ENCODE data around the gene ZFYVE21.
A peak's percentile ranks its signal among the peaks of the same experiment; 100 is the strongest.

ZFYVE21 gene

GRCh38 chr14:103737432-103738045, 21.9 kb downstream of the ZFYVE21 start:
- DNase-seq (ENCODE audit: low spot score) = no peak

- DNase-seq (ENCODE audit: low spot score) = no peak
Observed at GRCh38 chr14:103738166-103738565, 22.6 kb downstream of the ZFYVE21 start.

GRCh38 chr14:103738701-103739451, 23.3 kb downstream of the ZFYVE21 start:
- DNase-seq (ENCODE audit: low spot score) = no peak

- no peak for DNase-seq (ENCODE audit: low spot score)
Observed at GRCh38 chr14:103739466-103739792, 23.8 kb downstream of the ZFYVE21 start.

- DNase-seq (ENCODE audit: low spot score) = no peak
Observed at GRCh38 chr14:103739793-103740501, 24.3 kb downstream of the ZFYVE21 start.

GRCh38 chr14:103740991-103741689, 25.5 kb downstream of the ZFYVE21 start:
- DNase-seq (ENCODE audit: low spot score) = no peak

- DNase-seq (ENCODE audit: low spot score) = no peak
Observed at GRCh38 chr14:103741876-103742275, 26.3 kb downstream of the ZFYVE21 start.

- no peak for DNase-seq (ENCODE audit: low spot score)
Observed at GRCh38 chr14:103742499-103743255, 27.1 kb downstream of the ZFYVE21 start.

GRCh38 chr14:103743691-103744090, 28.1 kb downstream of the ZFYVE21 start:
- no peak for DNase-seq (ENCODE audit: low spot score)

- DNase-seq (ENCODE audit: low spot score) = no peak
Observed at GRCh38 chr14:103744621-103745395, 29.2 kb downstream of the ZFYVE21 start.

GRCh38 chr14:103745424-103745823, 29.8 kb downstream of the ZFYVE21 start:
- DNase-seq (ENCODE audit: low spot score) = no peak

GRCh38 chr14:103746701-103747100, 31.1 kb downstream of the ZFYVE21 start:
- no peak for DNase-seq (ENCODE audit: low spot score)

- no peak for DNase-seq (ENCODE audit: low spot score)
Observed at GRCh38 chr14:103748534-103748857, 32.9 kb downstream of the ZFYVE21 start.

GRCh38 chr14:103749452-103749851, 33.8 kb downstream of the ZFYVE21 start:
- DNase-seq (ENCODE audit: low spot score) = no peak

GRCh38 chr14:103749860-103750259, 34.2 kb downstream of the ZFYVE21 start:
- peak; percentile 69 for DNase-seq (ENCODE audit: low spot score)

GRCh38 chr14:103753774-103754173, 38.2 kb downstream of the ZFYVE21 start:
- DNase-seq (ENCODE audit: low spot score) = no peak

GRCh38 chr14:103755060-103755459, 39.5 kb downstream of the ZFYVE21 start:
- no peak for DNase-seq (ENCODE audit: low spot score)

- no peak for DNase-seq (ENCODE audit: low spot score)
Observed at GRCh38 chr14:103758059-103758776, 42.6 kb downstream of the ZFYVE21 start.

- DNase-seq (ENCODE audit: low spot score) = no peak
Observed at GRCh38 chr14:103762036-103762435, 46.4 kb downstream of the ZFYVE21 start.

- DNase-seq (ENCODE audit: low spot score) = no peak
Observed at GRCh38 chr14:103762541-103762940, 46.9 kb downstream of the ZFYVE21 start.

All from hematopoietic multipotent progenitor cell treated with erythropoietin and hydrocortisone succinate and interleukin-3 and kit ligand, for 15 days (in vitro differentiated cells).